GM12878 (cell line): ENCODE measurements around the gene SOWAHC. TPM values are rescaled to one million over a fixed set of nuclear protein-coding genes. Genes with fewer than 3 reads are reported as not detected.

ENCODE experiments used
- CEBPB ChIP-seq, 2 experiments: fragments of 150-350 bp in 1 of 2; IDR thresholded peaks; 2 replicates each; pipeline ENCODE4 v1.6.1; 2012 to 2014; ENCODE audit warnings: low read depth in 2 of 2, low read length in 2 of 2, borderline replicate concordance in 1 of 2, inconsistent platforms in 1 of 2
- CREB1 ChIP-seq: IDR thresholded peaks from 2 replicates; pipeline ENCODE4 v1.6.1; 2012; ENCODE audit warnings: low read depth, mild to moderate bottlenecking, inconsistent platforms
- FOS ChIP-seq: IDR thresholded peaks from 3 replicates; pipeline ENCODE4 v1.6.1; 2011; ENCODE audit warnings: borderline replicate concordance; ENCODE audit not compliant: insufficient read length; ENCODE audit errors: extremely low read depth
- MYC ChIP-seq: IDR thresholded peaks from 2 replicates; pipeline ENCODE4 v1.6.1; 2011; ENCODE audit warnings: mild to moderate bottlenecking, low read length, moderate library complexity, inconsistent platforms; ENCODE audit not compliant: insufficient read depth, insufficient replicate concordance, insufficient read length, severe bottlenecking
- NR2C2 ChIP-seq: IDR thresholded peaks from 2 replicates; pipeline ENCODE4 v1.6.1; 2011; ENCODE audit warnings: borderline replicate concordance, low read depth; ENCODE audit not compliant: control insufficient read depth, insufficient read length
- NR2F1 ChIP-seq: fragments of 450-650 bp; conservative IDR thresholded peaks from 2 replicates; pipeline ENCODE4 v1.6.1; 2017; ENCODE audit warnings: mild to moderate bottlenecking
- PRDM15 ChIP-seq: fragments of 450-650 bp; formaldehyde crosslinking; IDR thresholded peaks from 2 replicates; pipeline ENCODE4 v1.4.0; 2020; ENCODE audit warnings: mild to moderate bottlenecking, moderate library complexity
- REST ChIP-seq: IDR thresholded peaks from 2 replicates; pipeline ENCODE4 v1.6.1; 2012; ENCODE audit warnings: mild to moderate bottlenecking, low read depth, low read length
- RUNX3 ChIP-seq: IDR thresholded peaks from 2 replicates; pipeline ENCODE4 v1.6.1; 2012; ENCODE audit warnings: low read length, inconsistent platforms
- SIX5 ChIP-seq: IDR thresholded peaks from 2 replicates; pipeline ENCODE4 v1.6.1; 2011; ENCODE audit warnings: mild to moderate bottlenecking, low read depth, low read length, moderate library complexity; ENCODE audit not compliant: severe bottlenecking
- YY1 ChIP-seq: IDR thresholded peaks from 2 replicates; pipeline ENCODE4 v1.6.1; 2011; ENCODE audit warnings: low read depth, mild to moderate bottlenecking, low read length
- ZBED1 ChIP-seq: IDR thresholded peaks from 2 replicates; pipeline ENCODE4 v1.6.1; 2016; ENCODE audit warnings: borderline replicate concordance
- ZNF687 ChIP-seq: fragments of 450-650 bp; IDR thresholded peaks from 2 replicates; pipeline ENCODE4 v1.6.1; 2017; ENCODE audit warnings: mild to moderate bottlenecking, moderate library complexity
- ZSCAN29 ChIP-seq: fragments of 450-650 bp; IDR thresholded peaks from 2 replicates; pipeline ENCODE4 v1.6.1; 2017; ENCODE audit warnings: mild to moderate bottlenecking, moderate library complexity
- ZZZ3 ChIP-seq: IDR thresholded peaks from 2 replicates; pipeline ENCODE4 v1.6.1; 2011; ENCODE audit warnings: low read depth; ENCODE audit not compliant: control insufficient read depth, insufficient read length
- polyA plus RNA-seq, 11 experiments: library from polyadenylated mRNA; depleted of rRNA in 4 of 11; unstranded in 6 of 11; stranded (reverse) in 5 of 11; fragments of >200 nt; fragmentation: Nextera tagmentation in 4 of 11; fragmentation: Illumina TruSeq in 1 of 11; extraction: Ambion mirVana in 4 of 11; extraction: Trizol in 1 of 11; gene quantifications; 1 replicate in 1 of 11; 2 replicates in 10 of 11; pipeline versions ENCODE4 v1.2.1 to v1.2.3, GENCODE V29; 2011 to 2016; ENCODE audit warnings: inconsistent platforms in 2 of 11, missing spikeins in 2 of 11, low read depth in 1 of 11
- total RNA-seq, 4 experiments: library from RNA; depleted of rRNA in 3 of 4; stranded (reverse); fragments of >200 nt in 3 of 4; fragmentation: Illumina TruSeq in 1 of 4; extraction: Trizol in 1 of 4; gene quantifications; 2 replicates each; pipeline versions ENCODE4 v1.2.1 to v1.2.3, GENCODE V29; 2013 to 2021

SOWAHC gene
- total and polyA plus RNA-seq, 10 of the 15 experiments (the other 5 are each of a cell fraction or from before 2014, with no cell fraction given), result 0.48 to 2.6 (median 1.8) TPM

- no peak for TF ChIP-seq ZBED1
- peak; percentile 51; the same call in 1 of the 2 replicates for TF ChIP-seq ZNF687
- 0 out of 2 replicates have a peak, but pooled peaks have one; percentile 2 for TF ChIP-seq REST
- no peak for TF ChIP-seq YY1
- TF ChIP-seq CEBPB (IDR thresholded peaks at IDR 0.05; ENCODE audit: borderline replicate concordance in 1 of 2, low read depth in 2 of 2, low read length in 2 of 2), result no peak
- TF ChIP-seq ZSCAN29, result no peak
- no peak for TF ChIP-seq RUNX3
- TF ChIP-seq ZZZ3, result no peak
- TF ChIP-seq NR2C2, result no peak
- no peak for TF ChIP-seq FOS
- TF ChIP-seq MYC, result no peak
- TF ChIP-seq NR2F1, result no peak
- TF ChIP-seq PRDM15 (CRISPR knock-in tag), result no peak
- no peak for TF ChIP-seq SIX5
- peak; percentile 46; the same call in 1 of the 2 replicates for TF ChIP-seq CREB1
Measured at GRCh38 chr2:109613922-109614714, at the start of gene SOWAHC, which contains the start of gene SEPTIN10 (continued).
